Psoas muscle (tissue), 8 donors: Measurements from ENCODE around the gene BCL2L11. TPM values are rescaled to one million over a fixed set of nuclear protein-coding genes. Genes with fewer than 3 reads are reported as not detected.

Source experiments
- ATAC-seq, 4 donors: fragments of 200-7000 bp; cut with Tn5 transposase; one replicate each; pipeline ENCODE4 v1.9.1; 2020; ENCODE audit warnings: moderate library complexity in 3 of 4, mild to moderate bottlenecking in 2 of 4
- DNase-seq, 2 donors: peaks; one replicate each; pipeline ENCODE4 v3.0.0-alpha.2; 2020
- H3K27ac ChIP-seq: fragments of 200-600 bp; one replicate; pipeline ENCODE4 v1.8.0; 2022
- H3K27me3 ChIP-seq, 3 donors: fragments of 200-600 bp in 1 of 3; one replicate each; pipeline versions ENCODE4 v1.6.1 to v1.8.0; 2013 to 2022; ENCODE audit warnings: low read length in 2 of 3, mild to moderate bottlenecking in 2 of 3, moderate library complexity in 1 of 3; ENCODE audit not compliant: insufficient read depth in 3 of 3
- H3K36me3 ChIP-seq, 2 donors: fragments of 200-600 bp in 1 of 2; one replicate each; pipeline versions ENCODE4 v1.6.1 to v1.8.0; 2013 to 2022; ENCODE audit warnings: low read depth in 1 of 2, mild to moderate bottlenecking in 1 of 2, moderate library complexity in 1 of 2; ENCODE audit not compliant: insufficient read depth in 1 of 2
- H3K4me1 ChIP-seq: fragments of 200-600 bp; one replicate; pipeline ENCODE4 v1.8.0; 2022
- H3K4me3 ChIP-seq: fragments of 200-600 bp; one replicate; pipeline ENCODE4 v1.8.0; 2022; ENCODE audit warnings: mild to moderate bottlenecking
- H3K9me3 ChIP-seq: fragments of 200-600 bp; one replicate; pipeline ENCODE4 v1.8.0; 2022
- CTCF ChIP-seq: fragments of 200-600 bp; IDR thresholded peaks from one replicate; pipeline ENCODE4 v1.8.0; 2022; ENCODE audit warnings: antibody characterized with exemption
- WGBS, 3 donors: extraction: QIAGEN DNeasy Blood & Tissue Kit; methylation state at CpG; one replicate each; pipeline versions ENCODE4 v1.1.6 to v1.1.7; 2013; 5-methylcytosine and 5-hydroxymethylcytosine counted together
- intact Hi-C, 2 donors: fragments of 100-400 bp; cut with DNase I; formaldehyde crosslinking; loops; one replicate each; pipeline versions ENCODE4 v1.11.0 to v1.14.2; 2022
- polyA plus RNA-seq, 3 donors: library from polyadenylated mRNA; stranded (reverse); fragments of 200-250 nt; gene quantifications; one replicate each; pipeline ENCODE4 v1.2.3, GENCODE V29; 2013
- total RNA-seq, 4 donors: library from RNA; stranded (reverse); fragmentation: NEBNext Ultra II Directional in 2 of 4; extraction: Animal tissue kit (Norgen Biotek cat#: 25700) in 2 of 4; gene quantifications; one replicate each; pipeline versions ENCODE4 v1.2.1 to v1.2.4, GENCODE V29; 2021 to 2023
- donor health status: healthy with polysubstance abuse.
- donor health status: DM: no; HTN: no; CAD: no; lungs with moderate emphysema.
- donor health status: Bipolar disorder and iron deficiency.
- donor health status: healthy.
- donor health status: DM: yes; HTN: yes; CAD: no.
- donor health status: DM: no; HTN: no; CAD: no.
- donor health status: DM: no; HTN: no; CAD: no.
- donor health status: DM: yes; HTN: yes; CAD: no.

Gene BCL2L11
- total and polyA plus RNA-seq, 7 donors: 2.5 to 25.4 (median 8.2) TPM

GRCh38 chr2:111116843-111117597 is 3.7 kb upstream of the BCL2L11 start:
- no peak overlapping the region for H3K27ac ChIP-seq
- H3K36me3 ChIP-seq: no peaks in the 10 kb centered on the region
- peak overlapping the region; percentile 84 for H3K4me3 ChIP-seq
- DNase-seq (peak; percentile 66 to 87), ATAC-seq (peak; percentile 55 to 77 (median 67))
- WGBS, 3 donors: 3 to 4% (median 3%) methylated on average over 28 to 30 of the region's 30 CpGs
- peaks cover 15% of the 10 kb centered on the region for H3K4me1 ChIP-seq
- intact Hi-C loops: loop anchor here in 1 of 2 donors (2.0 to 10.0 kb wide), 4 partner anchors 305 to 618 kb away; no protein-coding TSS in a partner anchor
- peaks cover 0 to 7% (median 0%) of the 10 kb centered on the region in 3 donors for H3K27me3 ChIP-seq
- peak; percentile 92 for TF ChIP-seq CTCF
- no peaks in the 10 kb centered on the region for H3K9me3 ChIP-seq

- WGBS, 3 donors: 18 to 24% (median 20%) methylated on average over 64 of the region's 64 CpGs
- Histone ChIP-seq H3K9me3 (no peaks in the 10 kb centered on the region), H3K27ac (no peak overlapping the region), H3K4me3 (peak overlapping the region; percentile 84), H3K36me3 (no peaks in the 10 kb centered on the region), H3K27me3 (peaks cover 0 to 7% (median 0%) of the 10 kb centered on the region in 3 donors), H3K4me1 (peaks cover 15% of the 10 kb centered on the region)
- intact Hi-C loops: loop anchor here in 1 of 2 donors (2.0 to 10.0 kb wide), 4 partner anchors 306 to 617 kb away; no protein-coding TSS in a partner anchor
- no peak for ATAC-seq
- TF ChIP-seq CTCF: no peak
- peak; percentile 41 to 57 for DNase-seq
These were observed 2.9 kb upstream of the BCL2L11 start for GRCh38 chr2:111117598-111118480.

- Histone ChIP-seq H3K4me3 (peak overlapping the region; percentile 84), H3K36me3 (no peaks in the 10 kb centered on the region), H3K9me3 (no peaks in the 10 kb centered on the region), H3K27ac (no peak overlapping the region), H3K4me1 (peaks cover 15% of the 10 kb centered on the region), H3K27me3 (peaks cover 0 to 7% (median 0%) of the 10 kb centered on the region in 3 donors)
- DNase-seq: peak in 1 of 2 donors; percentile 54
- WGBS, 3 donors: 56 to 75% (median 67%) methylated on average over 33 of the region's 33 CpGs
- TF ChIP-seq CTCF: no peak
- intact Hi-C loops: loop anchor here in 1 of 2 donors (5.0 to 10.0 kb wide), 3 partner anchors 306 to 616 kb away; no protein-coding TSS in a partner anchor
- no peak for ATAC-seq
These were observed 2.2 kb upstream of the BCL2L11 start for GRCh38 chr2:111118481-111118980.

- WGBS, 3 donors: 60 to 74% (median 61%) methylated on average over 76 of the region's 76 CpGs
- Histone ChIP-seq H3K9me3 (no peaks in the 10 kb centered on the region), H3K4me1 (peaks cover 19% of the 10 kb centered on the region), H3K27me3 (peaks cover 0 to 7% (median 0%) of the 10 kb centered on the region in 3 donors), H3K36me3 (peaks cover 0 to 6% of the 10 kb centered on the region in 2 donors), H3K27ac (no peak overlapping the region), H3K4me3 (peak overlapping the region; percentile 84)
- intact Hi-C loops: loop anchor here in 1 of 2 donors (5.0 to 10.0 kb wide), 3 partner anchors 307 to 616 kb away; no protein-coding TSS in a partner anchor
- ATAC-seq (no peak), DNase-seq (peak in 1 of 2 donors; percentile 57)
- no peak for TF ChIP-seq CTCF
These were observed 1.5 kb upstream of the BCL2L11 start for GRCh38 chr2:111118981-111119821.
